T follicular helper cell (primary cell): Measurements from ENCODE around the gene TULP4.
"Not testable (repeated sequence)": the region's sequence is repeated elsewhere in the genome, so short reads cannot be mapped to it uniquely, and the experiment has no call there.

ENCODE experiments used
- DNase-seq: peaks from one replicate; pipeline ENCODE4 v3.0.0-alpha.2; 2020; ENCODE audit warnings: low read depth

TULP4 gene

DNA sequence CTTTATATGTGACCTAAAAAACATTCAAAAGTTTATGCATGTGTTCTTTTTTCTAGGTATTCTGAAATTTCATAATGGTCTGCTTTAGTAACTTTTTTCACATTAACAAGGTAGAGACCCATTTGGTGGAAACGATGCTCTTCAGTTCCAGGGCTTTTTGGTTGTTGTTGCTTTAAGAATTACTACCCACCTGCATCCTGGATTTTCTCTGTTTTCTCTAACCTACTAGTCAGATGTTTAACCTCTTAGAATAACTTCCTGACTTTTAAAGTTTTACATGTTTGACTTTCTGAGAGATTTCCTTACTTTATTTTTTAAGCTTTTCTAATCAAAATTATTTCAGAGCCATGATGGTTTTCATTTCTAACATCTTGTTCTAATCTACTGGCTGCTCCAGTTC is 14.9 kb downstream of the TULP4 start:
- DNase-seq, result no peak

DNA sequence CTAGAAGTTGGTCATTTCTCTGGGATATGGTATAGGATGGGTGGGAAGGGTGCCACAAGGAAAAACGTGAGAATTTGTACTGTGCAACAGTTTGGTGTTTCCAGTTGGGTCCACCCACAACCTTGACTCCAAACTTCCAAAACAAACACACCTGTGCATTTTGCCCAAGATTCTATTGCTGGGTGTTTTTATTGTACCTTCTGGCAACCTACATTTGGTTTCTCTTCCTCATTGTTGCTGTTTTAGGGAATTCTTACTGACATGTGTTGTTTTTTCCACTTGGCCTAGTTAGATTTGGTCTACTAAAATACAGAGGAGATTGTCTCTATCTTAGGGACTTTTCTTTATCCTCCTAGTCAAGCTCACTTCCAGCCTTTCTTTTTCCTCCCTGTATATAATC is 16.7 kb downstream of the TULP4 start:
- DNase-seq, result no peak

DNA sequence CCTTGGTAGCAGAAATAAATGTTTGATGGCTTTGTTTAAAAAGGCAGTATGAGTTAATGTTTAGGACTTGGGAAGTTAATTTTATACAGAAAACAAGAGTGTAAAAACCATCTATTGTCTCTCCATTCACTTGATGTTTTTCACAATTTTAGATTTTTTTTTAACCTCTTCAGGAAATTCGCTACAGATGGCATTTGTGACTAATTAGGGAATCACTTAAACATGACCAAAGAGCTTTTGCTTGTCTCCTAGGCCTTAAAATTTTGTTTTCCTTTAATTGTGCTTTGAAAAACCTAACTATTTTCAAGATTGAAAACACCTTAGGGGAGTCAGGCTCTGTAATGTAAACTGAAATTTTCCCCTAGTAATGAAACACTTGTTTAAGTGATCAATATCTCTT is 17.3 kb downstream of the TULP4 start:
- no peak for DNase-seq

DNA sequence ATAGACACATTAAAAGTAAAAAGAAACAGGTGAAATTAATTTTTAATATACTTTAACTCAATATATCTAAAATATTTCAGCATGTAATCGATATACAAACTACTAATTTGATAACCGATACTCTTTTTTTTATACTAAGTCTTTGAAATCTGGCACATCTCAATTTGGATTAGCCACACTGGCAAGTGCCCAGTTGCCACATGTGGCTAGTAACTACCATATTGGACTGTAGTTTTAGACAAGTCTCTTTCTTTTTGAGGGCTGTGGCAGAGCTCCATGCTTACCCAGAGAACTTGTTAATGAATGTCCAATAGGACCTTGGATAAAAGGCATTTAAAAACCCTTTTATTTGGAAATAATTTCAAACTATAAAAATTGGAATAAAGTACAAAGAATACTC is 17.8 kb downstream of the TULP4 start:
- no peak for DNase-seq

DNA sequence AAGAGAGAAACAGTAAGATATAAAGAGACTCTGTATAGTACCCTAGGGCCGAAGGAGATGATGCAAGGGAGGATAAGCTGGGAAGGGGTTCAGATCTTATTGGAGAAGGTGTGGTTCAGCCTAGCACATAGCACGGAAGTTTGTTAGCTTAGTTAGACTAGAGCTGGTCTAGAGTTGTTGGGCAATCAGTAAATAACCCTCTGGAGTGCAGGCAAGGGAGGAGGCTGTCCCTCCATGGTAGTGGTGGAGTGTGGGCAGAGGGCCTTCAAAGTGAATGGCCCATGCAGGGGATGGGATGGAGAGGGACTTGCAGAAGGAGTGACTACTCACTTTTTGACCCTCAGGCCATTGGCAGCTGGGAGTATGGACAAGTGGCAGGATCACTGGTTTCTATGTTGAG is 20.0 kb downstream of the TULP4 start:
- no peak for DNase-seq

DNA sequence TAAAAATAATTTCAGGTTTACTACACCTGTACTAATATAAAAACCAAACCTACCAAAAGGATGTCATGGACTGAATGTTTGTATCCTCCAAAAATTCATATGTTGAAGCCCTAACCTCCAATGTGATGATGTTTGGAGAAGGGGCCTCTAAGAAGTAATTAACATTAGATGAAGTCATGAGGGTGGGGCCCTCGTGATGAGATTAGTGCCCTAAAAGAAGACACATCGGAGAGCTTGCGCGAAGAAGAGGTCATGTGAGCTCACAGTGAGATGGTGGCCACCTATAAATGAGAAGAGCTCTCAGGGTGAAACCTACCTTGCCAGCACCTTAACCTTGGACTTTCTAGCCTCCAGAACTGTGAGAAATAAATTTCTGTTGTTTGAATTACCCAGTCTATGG is 20.8 kb downstream of the TULP4 start:
- no peak for DNase-seq

DNA sequence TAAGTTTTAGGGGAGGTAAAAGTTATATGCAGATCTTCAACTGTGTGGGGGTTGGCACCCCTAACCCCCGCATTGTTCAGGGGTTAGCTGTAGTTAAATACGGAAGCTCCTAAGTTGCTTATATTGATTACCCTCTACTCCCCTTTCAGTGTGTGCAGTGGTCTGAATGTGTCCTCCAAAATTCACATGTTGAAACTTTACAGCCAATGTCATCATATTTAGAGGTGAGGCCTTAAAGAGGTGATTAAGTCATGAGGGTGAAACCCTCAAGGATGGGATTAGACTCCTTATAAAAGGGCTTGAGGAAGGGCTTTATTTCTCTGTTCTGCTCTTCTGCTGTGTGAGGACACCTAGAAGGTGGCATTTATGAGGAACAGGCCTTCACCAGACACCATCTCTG is 22.3 kb downstream of the TULP4 start:
- no peak for DNase-seq

DNA sequence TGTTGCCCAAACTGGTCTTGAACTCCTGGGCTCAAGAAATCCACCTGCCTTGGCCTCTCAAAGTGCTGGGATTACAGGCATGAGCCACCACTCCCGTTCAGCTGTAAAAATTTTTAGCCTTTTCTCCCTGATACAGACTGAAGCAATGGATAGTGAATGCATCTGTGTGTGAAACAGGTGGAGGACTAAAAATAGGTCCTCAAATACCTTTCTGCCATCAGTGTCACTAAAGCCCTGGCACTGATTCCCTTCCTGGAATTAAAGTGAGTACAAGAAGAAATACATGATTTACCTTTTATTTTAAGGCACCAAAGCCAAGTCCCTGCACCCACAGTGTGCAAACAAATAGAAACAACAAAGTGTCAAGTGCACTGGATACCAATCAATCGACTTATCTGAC is 25.1 kb downstream of the TULP4 start:
- DNase-seq, result no peak

DNA sequence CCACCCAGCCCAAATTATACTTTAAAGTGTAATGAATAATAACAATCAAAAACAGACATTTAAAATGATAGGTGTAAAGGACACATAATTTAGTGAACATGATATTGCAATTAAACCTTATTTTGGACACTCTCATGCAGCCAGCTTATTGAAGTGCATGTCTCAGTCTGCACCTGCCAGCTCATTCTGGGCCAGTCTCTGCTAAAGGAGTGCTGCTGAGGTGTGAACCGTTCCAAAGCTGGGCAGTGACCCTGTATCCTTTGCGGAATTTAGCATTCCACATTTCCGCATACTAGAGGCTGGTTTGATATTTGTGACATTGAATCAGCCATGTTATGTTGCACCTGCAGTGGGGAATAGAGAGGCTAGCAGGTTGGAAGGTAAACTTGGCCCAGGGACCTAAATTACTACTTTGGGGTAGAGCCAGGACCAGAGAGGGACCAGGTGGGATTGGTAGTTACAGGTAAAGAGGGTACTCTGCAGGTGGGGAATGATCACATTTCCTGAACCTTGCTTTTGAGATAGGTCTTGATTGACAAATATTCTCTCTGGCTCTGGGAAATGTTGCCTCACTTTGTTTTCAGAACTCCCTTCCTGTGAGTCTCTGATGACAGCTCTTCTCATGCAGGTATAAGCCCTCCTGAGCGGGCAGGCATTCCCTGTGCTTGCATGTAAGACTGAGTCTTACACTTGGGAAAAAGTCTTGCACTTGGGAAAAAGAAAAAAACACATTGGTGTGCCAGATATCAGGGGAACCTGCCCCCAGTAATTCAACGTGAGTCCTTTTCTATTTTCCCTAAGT is 26.2 kb downstream of the TULP4 start:
- DNase-seq, result no peak

DNA sequence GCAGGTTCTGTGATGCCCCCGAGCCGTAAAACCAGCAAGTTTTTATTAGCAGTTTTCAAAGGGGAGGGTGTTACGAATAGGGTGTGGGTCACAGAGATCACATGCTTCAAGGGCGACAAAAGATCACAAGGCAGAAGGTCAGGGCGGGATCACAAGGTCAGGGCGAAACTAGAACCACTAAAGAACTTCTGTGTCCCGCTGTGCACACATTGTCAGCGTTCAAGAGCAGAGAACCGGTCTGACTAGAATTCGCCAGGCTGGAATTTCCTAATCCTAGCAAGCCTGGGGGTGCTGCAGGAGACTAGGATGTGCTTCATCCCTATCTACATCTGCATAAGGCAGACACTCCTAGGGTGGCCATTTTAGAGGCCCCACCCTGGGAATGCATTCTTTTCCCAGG is 26.9 kb downstream of the TULP4 start:
- DNase-seq, result not testable (repeated sequence)

DNA sequence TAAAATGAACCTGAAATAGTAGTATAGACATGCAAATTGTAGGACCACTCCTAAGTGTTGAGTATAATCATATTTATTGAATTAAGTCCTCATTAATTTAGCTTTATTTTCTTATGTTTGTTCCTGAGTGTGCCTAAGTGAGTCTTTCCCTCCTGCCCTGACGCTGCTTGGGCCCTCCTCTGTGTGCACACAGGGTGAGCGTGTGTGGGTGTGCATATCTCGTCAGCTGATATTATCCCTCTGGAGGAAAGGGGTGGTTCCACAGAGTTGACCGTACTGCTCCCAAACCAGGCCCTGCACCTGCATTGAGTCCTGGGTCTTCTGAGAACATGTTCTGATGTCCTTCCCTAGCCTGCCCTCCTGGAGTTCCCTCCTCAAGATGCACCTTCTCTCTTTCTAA is 28.0 kb downstream of the TULP4 start:
- no peak for DNase-seq

DNA sequence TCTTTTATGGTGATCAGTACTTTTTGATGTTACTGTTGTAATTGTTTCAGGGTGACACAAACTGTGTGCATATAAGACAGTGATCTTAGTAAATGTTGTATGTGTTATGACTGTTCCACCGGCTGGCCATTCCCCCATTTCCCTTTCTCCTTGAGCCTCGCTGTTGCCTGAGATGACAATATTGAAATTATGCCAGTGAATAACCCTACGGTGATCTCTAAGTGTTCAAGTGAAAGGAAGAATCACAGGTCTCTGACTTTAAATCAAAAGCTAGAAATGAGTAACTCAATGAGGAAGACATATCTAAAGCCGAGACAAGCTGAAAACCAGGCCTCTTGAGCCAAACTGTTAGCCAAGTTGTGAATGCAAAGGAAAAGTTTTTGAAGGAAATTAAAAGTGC is 32.3 kb downstream of the TULP4 start:
- DNase-seq, result no peak

DNA sequence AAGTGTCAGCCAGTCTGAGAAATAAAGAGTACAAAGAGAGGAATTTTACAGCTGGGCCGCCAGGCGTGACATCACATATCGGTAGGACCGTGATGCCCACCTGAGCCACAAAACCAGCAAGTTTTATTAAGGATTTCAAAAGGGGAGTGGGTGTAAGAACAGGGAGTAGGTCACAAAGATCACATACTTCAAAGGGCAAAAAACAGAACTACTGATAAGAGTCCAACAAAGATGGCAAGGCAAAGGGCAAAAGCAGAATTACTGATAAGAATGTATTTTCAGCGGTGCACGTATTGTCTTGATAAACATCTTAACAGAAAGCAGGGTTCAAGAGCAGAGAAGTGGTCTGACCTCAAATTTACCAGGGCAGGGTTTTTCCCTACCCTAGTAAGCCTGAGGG is 33.2 kb downstream of the TULP4 start:
- not testable (repeated sequence) for DNase-seq

DNA sequence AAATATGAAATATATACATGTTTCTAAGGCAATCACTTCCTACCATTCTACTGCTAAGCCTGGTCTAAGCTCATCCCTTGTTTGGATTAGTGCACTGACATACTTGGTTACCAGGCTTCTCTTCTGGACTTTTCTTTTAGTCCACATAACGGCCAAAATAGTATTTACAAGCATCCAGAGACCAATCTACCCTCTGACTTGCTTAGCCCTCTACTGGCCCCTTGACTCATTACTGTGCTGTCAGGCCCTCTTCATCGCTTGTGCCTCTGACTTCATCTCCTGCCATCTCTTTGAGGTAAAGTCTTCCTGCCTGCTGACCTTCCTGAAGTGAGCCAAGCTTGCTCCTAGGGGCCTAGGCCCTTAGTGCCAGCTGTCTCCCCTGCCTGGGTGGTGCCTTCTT is 35.1 kb downstream of the TULP4 start:
- DNase-seq, result no peak

DNA sequence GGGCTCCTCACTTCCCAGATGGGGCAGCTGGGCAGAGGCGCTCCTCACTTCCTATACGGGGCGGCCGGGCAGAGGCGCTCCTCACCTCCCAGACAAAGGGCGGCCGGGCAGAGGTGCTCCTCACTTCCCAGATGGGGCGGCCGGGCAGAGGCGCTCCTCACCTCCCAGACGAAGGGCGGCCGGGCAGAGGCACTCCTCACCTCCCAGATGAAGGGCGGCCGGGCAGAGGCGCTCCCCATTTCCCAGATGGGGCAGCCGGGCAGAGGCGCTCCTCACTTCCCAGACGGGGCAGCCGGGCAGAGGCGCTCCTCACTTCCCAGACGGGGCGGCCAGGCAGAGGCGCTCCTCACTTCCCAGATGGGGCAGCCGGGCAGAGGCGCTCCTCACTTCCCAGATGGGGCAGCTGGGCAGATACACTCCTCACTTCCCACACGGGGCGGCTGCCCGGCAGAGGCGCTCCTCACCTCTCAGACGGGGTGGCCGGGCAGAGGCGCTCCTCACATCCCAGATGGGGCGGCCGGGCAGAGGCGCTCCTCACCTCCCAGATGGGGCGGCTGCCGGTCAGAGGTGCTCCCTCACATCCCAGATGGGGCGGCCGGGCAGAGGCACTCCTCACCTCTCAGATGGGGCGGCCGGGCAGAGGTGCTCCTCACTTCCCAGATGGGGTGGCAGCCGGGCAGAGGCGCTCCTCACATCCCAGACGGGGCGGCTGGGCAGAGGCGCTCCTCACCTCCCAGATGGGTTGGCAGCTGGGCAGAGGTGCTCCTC is 36.7 kb downstream of the TULP4 start:
- DNase-seq, result not testable (repeated sequence)

DNA sequence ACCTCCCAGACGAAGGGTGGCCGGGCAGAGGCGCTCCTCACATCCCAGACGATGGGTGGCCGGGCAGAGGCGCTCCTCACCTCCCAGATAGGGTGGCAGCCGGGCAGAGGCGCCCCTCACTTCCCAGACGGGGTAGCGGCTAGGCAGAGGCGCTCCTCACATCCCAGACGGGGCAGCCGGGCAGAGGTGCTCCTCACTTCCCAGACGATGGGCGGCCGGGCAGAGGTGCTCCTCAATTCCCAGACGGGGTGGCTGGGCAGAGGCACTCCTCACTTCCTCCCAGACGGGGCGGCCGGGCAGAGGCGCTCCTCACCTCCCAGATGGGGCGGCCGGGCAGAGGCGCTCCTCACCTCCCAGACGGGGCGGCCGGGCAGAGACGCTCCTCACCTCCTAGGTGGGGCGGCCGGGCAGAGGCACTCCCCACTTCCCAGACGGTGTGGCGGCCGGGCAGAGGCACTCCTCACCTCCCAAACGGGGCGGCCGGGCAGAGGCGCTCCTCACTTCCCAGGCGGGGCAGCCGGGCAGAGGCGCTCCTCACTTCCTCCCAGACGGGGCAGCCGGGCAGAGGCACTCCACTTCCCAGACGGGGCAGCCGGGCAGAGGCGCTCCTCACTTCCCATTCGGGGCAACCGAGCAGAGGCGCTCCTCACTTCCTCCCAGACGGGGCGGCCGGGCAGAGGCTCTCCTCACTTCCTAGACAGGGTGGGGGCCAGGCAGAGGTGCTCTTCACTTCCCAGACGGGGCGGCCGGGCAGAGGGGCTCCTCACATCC is 37.4 kb downstream of the TULP4 start:
- not testable (repeated sequence) for DNase-seq

DNA sequence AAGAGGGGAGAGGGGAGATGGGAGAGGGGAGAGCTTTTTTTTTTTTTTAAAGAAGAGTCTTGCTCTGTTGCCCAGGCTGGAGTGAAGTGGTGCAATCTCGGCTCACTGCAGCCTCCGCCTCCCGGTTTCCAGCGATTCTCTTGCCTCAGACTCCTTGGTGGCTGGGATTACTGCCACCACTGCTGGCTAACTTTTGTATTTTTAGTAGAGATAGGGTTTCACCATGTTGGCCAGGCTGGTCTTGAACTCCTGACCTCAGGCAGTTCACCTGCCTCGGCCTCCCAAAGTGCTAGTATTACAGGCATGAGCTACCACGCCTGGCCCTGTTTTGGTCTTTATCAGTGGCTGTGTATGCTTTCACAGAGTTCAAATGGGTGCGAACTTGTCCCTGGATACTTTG is 38.5 kb downstream of the TULP4 start:
- not testable (repeated sequence) for DNase-seq

DNA sequence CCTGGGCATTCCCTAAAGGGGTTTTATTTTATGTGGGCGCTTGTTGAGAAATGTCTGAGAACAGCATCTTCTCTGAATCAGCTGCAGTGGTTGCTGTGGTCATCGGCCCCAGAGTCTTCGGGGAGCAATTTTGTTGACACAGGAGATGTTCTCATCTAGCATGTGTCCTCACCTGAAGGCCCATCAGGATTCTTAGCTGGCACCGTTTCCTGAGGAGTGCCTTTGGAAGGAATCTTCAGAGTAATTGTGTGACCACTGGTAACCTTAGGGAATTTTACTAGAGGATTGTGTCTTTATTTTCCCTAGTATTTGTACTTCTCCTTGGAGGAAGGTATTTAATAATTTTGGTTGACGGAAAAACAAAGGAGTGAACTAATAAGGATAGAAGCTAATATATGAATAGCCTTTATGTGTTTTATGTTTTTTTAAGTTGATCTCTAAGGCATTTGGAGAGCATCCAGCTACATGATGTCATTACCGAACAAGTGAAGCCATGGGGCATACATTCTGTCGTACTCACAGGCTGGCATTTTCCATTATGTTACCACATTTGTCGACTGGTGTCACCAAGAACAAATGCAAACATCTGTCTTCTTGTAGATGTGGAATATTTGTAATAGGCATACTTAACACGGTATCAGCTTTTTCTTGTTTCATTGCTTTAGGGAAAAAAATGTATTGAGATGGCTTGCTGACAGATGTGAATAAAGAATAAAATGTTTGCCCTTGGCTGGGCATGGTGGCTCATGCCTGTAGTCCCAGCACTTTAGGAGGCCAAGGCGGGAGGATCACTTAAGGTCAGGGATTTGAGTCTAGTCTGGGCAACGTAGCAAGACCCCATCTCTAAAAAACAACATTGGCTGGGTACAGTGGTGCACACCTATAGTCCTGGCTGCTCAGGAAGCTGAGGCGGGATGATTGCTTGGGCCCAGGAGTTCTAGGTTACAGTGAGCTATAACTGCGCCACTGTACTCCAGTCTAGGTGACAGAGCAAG is 41.9 kb downstream of the TULP4 start:
- DNase-seq, result no peak

DNA sequence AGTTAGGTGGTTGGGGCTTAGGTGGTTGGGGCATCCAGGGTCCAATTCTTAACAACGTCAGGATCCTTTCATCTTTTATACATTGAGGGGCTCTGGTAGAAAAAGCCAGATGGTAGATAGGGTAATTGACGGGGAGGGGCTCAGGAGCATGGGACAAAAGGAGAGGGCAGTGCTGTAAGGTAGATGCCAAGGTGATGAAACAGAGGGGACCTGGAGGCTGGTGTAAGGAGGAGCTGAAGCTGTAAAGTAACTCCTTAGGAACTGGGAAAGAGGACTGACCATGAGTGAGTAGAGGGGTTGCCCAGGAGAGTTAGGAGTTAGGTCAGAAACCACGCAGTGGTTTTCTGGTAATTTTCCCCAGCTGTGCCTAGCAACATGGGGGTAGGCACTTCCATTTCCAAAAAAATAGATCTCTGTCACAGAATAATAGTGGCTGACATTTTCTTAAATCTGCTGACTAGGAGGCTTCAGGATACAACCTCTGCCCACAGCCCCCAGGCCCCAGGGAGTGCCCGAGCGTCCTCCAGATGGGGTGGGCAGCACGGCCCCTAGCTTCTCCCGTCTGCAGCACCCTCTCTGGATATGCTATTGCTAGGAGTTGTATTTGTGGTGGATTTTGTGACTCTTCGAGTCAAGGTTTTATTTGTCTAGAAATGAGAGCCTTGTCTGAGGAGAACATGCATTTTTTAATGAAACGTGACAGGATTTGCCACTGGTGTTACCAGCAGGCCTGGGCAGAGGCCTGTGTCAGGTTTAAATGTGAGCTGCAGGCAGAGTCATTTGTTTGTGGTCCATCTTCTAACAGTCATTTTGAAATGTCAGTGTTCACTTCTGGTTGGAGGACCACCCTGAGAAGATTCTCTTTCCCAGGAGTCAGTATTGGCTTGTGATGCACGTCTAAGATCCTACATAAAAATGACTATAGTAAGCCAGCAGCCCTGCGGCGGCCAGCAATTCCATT is 44.6 kb downstream of the TULP4 start:
- no peak for DNase-seq

DNA sequence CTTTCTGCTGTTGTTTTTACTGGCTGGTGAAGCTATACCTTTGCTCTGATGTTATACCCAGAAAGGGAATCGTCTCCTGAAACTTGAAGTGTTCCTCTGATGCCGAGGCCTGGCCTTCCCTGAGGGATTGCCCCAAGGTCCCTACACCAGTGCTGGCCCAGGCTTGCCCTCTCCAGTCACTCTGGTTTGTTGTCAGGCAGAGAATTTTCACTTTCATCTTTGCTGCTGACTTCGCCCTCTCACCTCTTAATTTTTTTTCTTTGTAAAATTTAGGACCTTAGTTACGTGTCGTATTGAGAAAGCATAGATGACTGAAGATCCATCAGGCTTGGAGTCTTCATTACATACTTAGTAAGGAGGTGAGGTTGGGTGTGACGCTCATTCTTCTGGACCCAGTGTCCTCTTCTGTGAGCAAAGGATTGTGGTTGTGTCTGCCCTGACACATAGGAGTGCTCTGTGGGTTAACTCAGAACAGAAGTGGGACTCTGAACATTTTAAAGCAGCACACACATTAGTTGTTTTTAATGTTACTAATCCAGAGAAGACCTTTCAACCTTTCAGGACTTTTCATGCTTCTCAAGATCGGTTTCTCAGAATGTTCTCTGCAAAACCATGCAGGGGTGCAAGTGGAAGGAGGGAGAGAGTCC is 45.4 kb downstream of the TULP4 start:
- DNase-seq, result no peak
